DOHH2 (cell line): Measurements from ENCODE around the gene OR10G8.

Experiments used
- H3F3A ChIP-seq: fragments of 200-600 bp; sonication (generic), shearing (Covaris generic); 2 replicates; pipeline ENCODE4 v1.6.0; 2016; ENCODE audit warnings: antibody characterized with exemption, mild to moderate bottlenecking; ENCODE audit not compliant: control insufficient read depth, insufficient read depth
- H3K27ac ChIP-seq: fragments of 200-600 bp; sonication (generic); 2 replicates; pipeline ENCODE4 v1.5.1; 2014; ENCODE audit warnings: low read depth, mild to moderate bottlenecking, low read length, moderate library complexity
- H3K27me3 ChIP-seq: fragments of 200-600 bp; sonication (generic); 2 replicates; pipeline ENCODE4 v1.6.1; 2014; ENCODE audit warnings: mild to moderate bottlenecking, low read length, mixed read lengths; ENCODE audit not compliant: control insufficient read depth
- H3K36me3 ChIP-seq: fragments of 200-600 bp; sonication (generic); 2 replicates; pipeline ENCODE4 v1.6.1; 2014; ENCODE audit warnings: mild to moderate bottlenecking, low read length, moderate library complexity, mixed read lengths; ENCODE audit not compliant: control insufficient read depth
- H3K4me1 ChIP-seq: fragments of 200-600 bp; sonication (generic); 2 replicates; pipeline ENCODE4 v1.6.1; 2014; ENCODE audit warnings: mild to moderate bottlenecking, low read length, mixed read lengths; ENCODE audit not compliant: control insufficient read depth
- H3K4me2 ChIP-seq: fragments of 200-600 bp; sonication (generic); 2 replicates; pipeline ENCODE4 v1.6.0; 2014; ENCODE audit warnings: mild to moderate bottlenecking, low read length, moderate library complexity
- H3K4me3 ChIP-seq: fragments of 200-600 bp; sonication (generic); 2 replicates; pipeline ENCODE4 v1.5.1; 2014; ENCODE audit warnings: mild to moderate bottlenecking, low read length, mixed read lengths
- H3K79me2 ChIP-seq: fragments of 200-600 bp; sonication (generic); 2 replicates; pipeline ENCODE4 v1.6.1; 2014; ENCODE audit warnings: mild to moderate bottlenecking, low read length, mixed read lengths; ENCODE audit not compliant: control insufficient read depth
- H3K9me2 ChIP-seq: fragments of 200-600 bp; sonication (generic); replicated peaks from 2 replicates; pipeline ENCODE4 v1.6.1; 2014; ENCODE audit warnings: mild to moderate bottlenecking, low read length, mixed read lengths; ENCODE audit not compliant: control insufficient read depth
- H3K9me3 ChIP-seq: fragments of 200-600 bp; sonication (generic); 2 replicates; pipeline ENCODE4 v1.6.1; 2014; ENCODE audit warnings: antibody characterized with exemption, low read length, mixed read lengths; ENCODE audit not compliant: control insufficient read depth, insufficient read depth
- H4K20me1 ChIP-seq: fragments of 200-600 bp; sonication (generic); 2 replicates; pipeline ENCODE4 v1.6.0; 2014; ENCODE audit warnings: low read depth, mild to moderate bottlenecking, antibody characterized with exemption, low read length, moderate library complexity; ENCODE audit not compliant: control insufficient read depth, insufficient read depth
- CTCF ChIP-seq: fragments of 200-600 bp; sonication (generic); IDR thresholded peaks from one replicate; pipeline ENCODE4 v1.5.1; 2014; ENCODE audit warnings: antibody characterized with exemption, mild to moderate bottlenecking, low read depth, low read length; ENCODE audit not compliant: poor library complexity, severe bottlenecking
- EZH2phosphoT487 ChIP-seq: fragments of 200-600 bp; sonication (generic); IDR thresholded peaks from 2 replicates; pipeline ENCODE4 v1.6.1; 2017; ENCODE audit warnings: borderline replicate concordance, mild to moderate bottlenecking, antibody characterized with exemption, low read length, moderate library complexity, mixed read lengths

Gene OR10G8

GRCh38 chr11:124072147-124072546 lies 45.5 kb downstream of the OR10G8 start:
- Histone ChIP-seq H3K9me2 (no peaks in the 10 kb centered on the region), H3F3A (no peaks in the 10 kb centered on the region), H3K79me2 (no peaks in the 10 kb centered on the region), H3K36me3 (no peaks in the 10 kb centered on the region), H4K20me1 (no peaks in the 10 kb centered on the region), H3K27ac (no peak overlapping the region), H3K4me2 (no peak overlapping the region), H3K9me3 (no peaks in the 10 kb centered on the region), H3K4me1 (peaks cover 20% of the 10 kb centered on the region), H3K4me3 (no peak overlapping the region), H3K27me3 (peaks cover 21% of the 10 kb centered on the region)
- no peak for TF ChIP-seq CTCF
- TF ChIP-seq EZH2phosphoT487 = no peak

- H3F3A ChIP-seq = no peaks in the 10 kb centered on the region
- no peaks in the 10 kb centered on the region for H3K36me3 ChIP-seq
- H3K9me2 ChIP-seq = no peaks in the 10 kb centered on the region
- no peaks in the 10 kb centered on the region for H4K20me1 ChIP-seq
- H3K79me2 ChIP-seq = no peaks in the 10 kb centered on the region
- H3K4me2 ChIP-seq = no peak overlapping the region
- peaks cover 19% of the 10 kb centered on the region for H3K4me1 ChIP-seq
- peaks cover 8% of the 10 kb centered on the region; the same call in 1 of the 2 replicates for H3K27me3 ChIP-seq
- TF ChIP-seq EZH2phosphoT487 = no peak
- no peak for TF ChIP-seq CTCF
- H3K9me3 ChIP-seq = no peaks in the 10 kb centered on the region
- H3K27ac ChIP-seq = no peak overlapping the region
- no peak overlapping the region for H3K4me3 ChIP-seq
Measured at GRCh38 chr11:124074554-124074953, 48.0 kb downstream of the OR10G8 start.

GRCh38 chr11:124075492-124075840 lies 48.9 kb downstream of the OR10G8 start:
- Histone ChIP-seq H3K9me3 (no peaks in the 10 kb centered on the region), H3K4me2 (no peak overlapping the region), H4K20me1 (no peaks in the 10 kb centered on the region), H3K4me3 (no peak overlapping the region), H3K27ac (no peak overlapping the region), H3K27me3 (peaks cover 4% of the 10 kb centered on the region; the same call in 1 of the 2 replicates), H3K4me1 (peaks cover 11% of the 10 kb centered on the region), H3K9me2 (no peaks in the 10 kb centered on the region), H3K36me3 (no peaks in the 10 kb centered on the region), H3K79me2 (no peaks in the 10 kb centered on the region), H3F3A (no peaks in the 10 kb centered on the region)
- TF ChIP-seq CTCF (no peak), EZH2phosphoT487 (no peak)
